Endothelial cell (in vitro differentiated cells): ENCODE results near the gene ZAR1L. TPM values are rescaled to one million over a fixed set of nuclear protein-coding genes. Genes with fewer than 3 reads are reported as not detected.

ENCODE experiments used
- DNase-seq: peaks from one replicate; pipeline ENCODE4 v3.0.0; 2021; ENCODE audit warnings: low spot score
- H3K27ac Mint-ChIP-seq: one replicate; pipeline ENCODE4 v1.8.0; 2021; ENCODE audit warnings: mixed read lengths, inconsistent platforms; ENCODE audit not compliant: unreplicated experiment
- H3K27me3 Mint-ChIP-seq: one replicate; pipeline ENCODE4 v1.8.0; 2021; ENCODE audit warnings: mild to moderate bottlenecking, moderate library complexity, mixed read lengths, inconsistent platforms; ENCODE audit not compliant: unreplicated experiment
- H3K36me3 Mint-ChIP-seq: one replicate; pipeline ENCODE4 v1.8.0; 2021; ENCODE audit warnings: mild to moderate bottlenecking, low read depth, mixed read lengths, inconsistent platforms; ENCODE audit not compliant: unreplicated experiment
- H3K4me1 Mint-ChIP-seq: one replicate; pipeline ENCODE4 v1.8.0; 2021; ENCODE audit warnings: mild to moderate bottlenecking, mixed read lengths, inconsistent platforms; ENCODE audit not compliant: unreplicated experiment
- H3K4me3 Mint-ChIP-seq: one replicate; pipeline ENCODE4 v1.8.0; 2021; ENCODE audit warnings: mild to moderate bottlenecking, mixed read lengths, inconsistent platforms; ENCODE audit not compliant: unreplicated experiment
- H3K9me3 Mint-ChIP-seq: one replicate; pipeline ENCODE4 v1.8.0; 2021; ENCODE audit warnings: mixed read lengths, inconsistent platforms; ENCODE audit not compliant: unreplicated experiment
- CTCF ChIP-seq: fragments of 200-600 bp; sonication (generic); IDR thresholded peaks from one replicate; pipeline ENCODE4 v1.5.0; 2021; ENCODE audit warnings: antibody characterized with exemption; ENCODE audit not compliant: unreplicated experiment
- total RNA-seq: library from RNA; stranded (reverse); fragmentation: NEBNext Ultra II Directional; extraction: Animal tissue kit (Norgen Biotek cat#: 25700); gene quantifications from one replicate; pipeline ENCODE4 v1.2.1, GENCODE V29; 2021; ENCODE audit not compliant: unreplicated experiment

Gene ZAR1L
- total RNA-seq, 1 donor from 2014 or later: not detected

- TF ChIP-seq CTCF: no peak
- no peak for DNase-seq
- H3K36me3 Mint-ChIP-seq: no peaks in the 10 kb centered on the region
- no peak overlapping the region for H3K4me3 Mint-ChIP-seq
- peaks cover 2% of the 10 kb centered on the region for H3K4me1 Mint-ChIP-seq
- no peaks in the 10 kb centered on the region for H3K9me3 Mint-ChIP-seq
- H3K27me3 Mint-ChIP-seq: peaks cover 2% of the 10 kb centered on the region
- no peak overlapping the region for H3K27ac Mint-ChIP-seq
These were observed 2.7 kb upstream of the ZAR1L start for GRCh38 chr13:32317716-32318465.

GRCh38 chr13:32316501-32316900 is 1.3 kb upstream of the ZAR1L start:
- no peak for TF ChIP-seq CTCF
- Mint-ChIP-seq H3K4me3 (peak overlapping the region; percentile 93), H3K9me3 (no peaks in the 10 kb centered on the region), H3K27ac (peak overlapping the region; percentile 98), H3K36me3 (no peaks in the 10 kb centered on the region), H3K4me1 (peaks cover 2% of the 10 kb centered on the region), H3K27me3 (peaks cover 2% of the 10 kb centered on the region)
- no peak for DNase-seq

GRCh38 chr13:32316028-32316339 is 821 bp upstream of the ZAR1L start:
- Mint-ChIP-seq H3K4me1 (peaks cover 2% of the 10 kb centered on the region), H3K9me3 (no peaks in the 10 kb centered on the region), H3K36me3 (no peaks in the 10 kb centered on the region), H3K4me3 (peak overlapping the region; percentile 93), H3K27me3 (peaks cover 2% of the 10 kb centered on the region), H3K27ac (peak overlapping the region; percentile 98)
- no peak for TF ChIP-seq CTCF
- DNase-seq: no peak

- peak overlapping the region; percentile 93 for H3K4me3 Mint-ChIP-seq
- H3K27me3 Mint-ChIP-seq: peaks cover 2% of the 10 kb centered on the region
- peaks cover 5% of the 10 kb centered on the region for H3K4me1 Mint-ChIP-seq
- H3K27ac Mint-ChIP-seq: peak overlapping the region; percentile 98
- no peaks in the 10 kb centered on the region for H3K36me3 Mint-ChIP-seq
- TF ChIP-seq CTCF: no peak
- peak; percentile 29 for DNase-seq
- H3K9me3 Mint-ChIP-seq: no peaks in the 10 kb centered on the region
These were observed 609 bp downstream of the ZAR1L start for GRCh38 chr13:32314271-32315237.
